Nephron (organoid): ENCODE measurements around the gene RREB1.

Experiments used
- H3K27ac Mint-ChIP-seq, 3 experiments: 2 replicates each; pipeline ENCODE4 v1.8.0; 2020; ENCODE audit warnings: mixed read lengths in 3 of 3, mild to moderate bottlenecking in 2 of 3, moderate library complexity in 1 of 3
- H3K27me3 Mint-ChIP-seq: 2 replicates; pipeline ENCODE4 v1.8.0; 2021; ENCODE audit warnings: low read depth, mild to moderate bottlenecking, moderate library complexity, mixed read lengths
- H3K36me3 Mint-ChIP-seq: 2 replicates; pipeline ENCODE4 v1.8.0; 2020; ENCODE audit warnings: low read depth, mixed read lengths
- H3K4me1 Mint-ChIP-seq: 2 replicates; pipeline ENCODE4 v1.8.0; 2020; ENCODE audit warnings: mixed read lengths
- H3K4me3 Mint-ChIP-seq, 3 experiments: 2 replicates each; pipeline ENCODE4 v1.8.0; 2020; ENCODE audit warnings: mild to moderate bottlenecking in 3 of 3, mixed read lengths in 3 of 3, moderate library complexity in 2 of 3
- H3K9me3 Mint-ChIP-seq: 2 replicates; pipeline ENCODE4 v1.8.0; 2020; ENCODE audit warnings: mixed read lengths
- CTCF ChIP-seq, 3 experiments: fragments of 200-600 bp; sonication (generic); IDR thresholded peaks; one replicate each; pipeline ENCODE4 v1.5.0; 2021; ENCODE audit warnings: antibody characterized with exemption in 3 of 3; ENCODE audit not compliant: unreplicated experiment in 3 of 3

RREB1 gene

DNA sequence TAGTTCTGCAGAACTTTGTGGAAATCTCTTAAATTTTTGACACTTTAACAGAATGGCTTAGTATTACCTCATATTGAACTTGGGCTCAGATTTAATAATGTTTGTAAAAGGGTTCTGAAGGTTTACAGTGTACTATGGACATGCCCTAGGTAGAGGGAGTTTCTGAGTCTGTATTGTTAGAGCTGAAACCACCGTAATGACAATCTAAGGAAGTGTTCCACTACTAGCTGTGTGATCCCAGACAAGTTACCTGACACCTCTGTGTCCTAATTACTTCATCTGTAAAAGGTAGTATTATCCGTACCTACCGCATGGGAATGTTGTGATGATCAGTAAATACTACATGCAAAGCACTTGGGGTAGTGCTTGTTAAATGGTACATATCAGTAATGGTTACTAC lies 86.9 kb downstream of the RREB1 start:
- no peak for TF ChIP-seq CTCF (IDR thresholded peaks at IDR 0.05; ENCODE audit: unreplicated experiment in 3 of 3)
- H3K4me3 Mint-ChIP-seq, result no peak overlapping the region
- H3K27me3 Mint-ChIP-seq, result no peaks in the 10 kb centered on the region
- H3K9me3 Mint-ChIP-seq, result no peaks in the 10 kb centered on the region
- peaks cover 43% of the 10 kb centered on the region for H3K36me3 Mint-ChIP-seq
- H3K4me1 Mint-ChIP-seq, result peaks cover 18% of the 10 kb centered on the region
- peak overlapping the region in 1 of 3 experiments; percentile 20 for H3K27ac Mint-ChIP-seq

DNA sequence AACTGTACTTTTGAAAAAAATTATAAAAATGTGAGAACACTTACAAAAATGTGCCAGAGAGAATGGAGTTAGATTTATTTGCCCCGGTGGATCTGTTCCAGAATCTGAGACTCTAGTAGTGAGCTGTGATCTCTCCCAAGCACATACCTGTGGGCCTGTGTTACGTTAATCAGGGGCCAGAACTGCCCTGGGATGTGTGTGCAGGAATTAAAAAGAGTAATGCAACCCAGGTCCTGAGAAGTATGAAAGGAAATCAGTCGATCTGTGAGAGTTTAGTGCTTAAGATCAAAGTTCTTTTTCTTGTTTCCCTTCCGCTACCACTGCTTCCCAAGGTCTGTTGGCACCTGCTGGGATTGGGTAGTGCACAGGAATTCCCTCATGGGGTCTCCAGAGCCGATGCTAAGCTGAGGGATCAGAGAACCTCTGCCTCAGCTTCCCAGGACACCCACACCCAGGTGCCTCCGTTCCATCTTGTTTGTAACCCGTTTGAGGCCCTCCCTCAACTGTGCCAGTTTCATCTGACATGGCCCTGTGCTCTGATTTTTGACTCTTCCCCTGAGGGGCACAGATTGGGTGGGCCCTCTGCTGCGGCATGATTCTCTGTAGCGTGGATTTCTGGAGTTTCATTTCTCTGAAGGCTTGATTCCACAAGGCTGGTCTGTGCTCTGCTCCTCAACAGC lies 87.7 kb downstream of the RREB1 start:
- Mint-ChIP-seq H3K9me3 (no peaks in the 10 kb centered on the region), H3K27ac (peak overlapping the region in 2 of 3 experiments; percentile 23 to 34), H3K4me3 (no peak overlapping the region), H3K27me3 (no peaks in the 10 kb centered on the region), H3K4me1 (peaks cover 18% of the 10 kb centered on the region), H3K36me3 (peaks cover 41% of the 10 kb centered on the region)
- no peak for TF ChIP-seq CTCF (IDR thresholded peaks at IDR 0.05; ENCODE audit: unreplicated experiment in 3 of 3)

DNA sequence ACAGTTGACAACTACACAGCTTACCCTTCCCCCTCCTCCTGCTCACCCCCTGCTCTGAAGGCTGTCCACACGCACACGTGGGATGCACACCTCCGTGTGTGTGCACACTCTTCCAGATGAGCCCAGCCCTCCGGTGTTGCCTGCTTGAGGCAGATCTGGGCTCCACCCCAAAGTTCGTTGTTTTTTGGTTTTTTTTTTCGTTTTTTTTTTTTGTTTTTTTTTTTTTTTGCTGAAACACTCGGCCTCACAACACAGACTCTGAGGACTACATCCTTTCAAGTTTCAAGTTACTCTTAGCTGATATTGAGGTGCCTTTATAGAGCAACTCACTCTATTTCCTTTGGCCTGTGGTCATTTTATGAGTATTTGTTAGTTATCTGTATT lies 88.2 kb downstream of the RREB1 start:
- H3K36me3 Mint-ChIP-seq, result peaks cover 40% of the 10 kb centered on the region
- no peak overlapping the region for H3K4me3 Mint-ChIP-seq
- H3K27me3 Mint-ChIP-seq, result no peaks in the 10 kb centered on the region
- H3K27ac Mint-ChIP-seq, result peak overlapping the region in 2 of 3 experiments; percentile 23 to 34
- no peak for TF ChIP-seq CTCF (IDR thresholded peaks at IDR 0.05; ENCODE audit: unreplicated experiment in 3 of 3)
- no peaks in the 10 kb centered on the region for H3K9me3 Mint-ChIP-seq
- H3K4me1 Mint-ChIP-seq, result peaks cover 18% of the 10 kb centered on the region

- H3K4me1 Mint-ChIP-seq, result peaks cover 18% of the 10 kb centered on the region
- H3K36me3 Mint-ChIP-seq, result peaks cover 32% of the 10 kb centered on the region
Observed at GRCh38 chr6:7196685-7197283, 89.0 kb downstream of the RREB1 start.

GRCh38 chr6:7197747-7198146 lies 90.0 kb downstream of the RREB1 start:
- Mint-ChIP-seq H3K27ac (no peak overlapping the region), H3K4me3 (no peak overlapping the region), H3K36me3 (peaks cover 35% of the 10 kb centered on the region), H3K4me1 (peaks cover 26% of the 10 kb centered on the region), H3K27me3 (no peaks in the 10 kb centered on the region), H3K9me3 (no peaks in the 10 kb centered on the region)
- no peak for TF ChIP-seq CTCF (IDR thresholded peaks at IDR 0.05; ENCODE audit: unreplicated experiment in 3 of 3)

More at GRCh38 chr6:7196685-7197283, 89.0 kb downstream of the RREB1 start:
- TF ChIP-seq CTCF (IDR thresholded peaks at IDR 0.05; ENCODE audit: unreplicated experiment in 3 of 3), result no peak
- Mint-ChIP-seq H3K27me3 (no peaks in the 10 kb centered on the region), H3K27ac (no peak overlapping the region), H3K4me3 (no peak overlapping the region), H3K9me3 (no peaks in the 10 kb centered on the region)
